NCI-H345 treated with DMSO at 0.1 percent for 48 hours (cell line): ENCODE measurements around the gene GALNTL6.
"Not testable (repeated sequence)": the region's sequence is repeated elsewhere in the genome, so short reads cannot be mapped to it uniquely, and the experiment has no call there.

Experiments used
- DNase-seq: peaks from one replicate; lab custom pipeline; 2025; ENCODE audit not compliant: unreplicated experiment; lab: John Stamatoyannopoulos, UW

Gene GALNTL6

GRCh38 chr4:172726001-172726423, 912.8 kb downstream of the GALNTL6 start:
- DNase-seq = no peak

GRCh38 chr4:172727631-172728030, 914.4 kb downstream of the GALNTL6 start:
- DNase-seq = no peak

DNA sequence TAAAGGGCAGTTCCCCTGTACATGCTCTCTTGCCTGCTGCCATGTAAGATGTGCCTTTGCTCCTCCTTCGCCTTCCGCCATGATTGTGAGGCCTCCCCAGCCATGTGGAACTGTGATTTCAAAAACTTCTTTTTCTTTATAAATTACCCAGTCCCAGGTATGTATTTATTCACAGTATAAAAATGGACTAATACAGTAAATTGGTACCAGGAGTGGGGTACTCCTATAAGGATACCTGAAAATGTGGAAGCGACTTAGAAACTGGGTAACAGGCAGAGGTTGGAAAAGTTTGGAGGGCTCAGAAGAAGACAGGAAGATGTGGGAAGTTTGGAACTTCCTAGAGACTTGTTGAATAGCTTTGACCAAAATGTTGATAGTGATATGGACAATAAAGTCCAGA, 920.4 kb downstream of the GALNTL6 start:
- not testable (repeated sequence) for DNase-seq

DNA sequence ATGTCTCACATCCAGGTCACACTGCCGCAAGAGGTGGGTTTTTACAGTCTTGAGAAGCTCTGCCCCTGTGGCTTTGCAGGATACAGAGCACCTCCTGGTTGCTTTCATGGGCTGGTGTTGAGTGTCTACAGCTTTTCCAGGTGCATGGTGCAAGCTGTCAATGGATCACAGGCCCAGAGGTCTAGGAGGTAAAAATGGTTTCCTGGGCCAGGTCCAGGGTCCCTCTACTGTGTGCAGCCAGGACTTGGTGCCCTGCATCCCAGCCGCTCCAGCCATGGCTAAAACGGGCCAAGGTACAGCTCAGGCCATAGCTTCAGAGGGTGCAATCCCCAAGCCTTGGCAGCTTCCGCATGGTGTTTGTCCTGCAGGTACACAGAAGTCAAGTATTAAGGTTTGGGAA, 921.4 kb downstream of the GALNTL6 start:
- DNase-seq = no peak

GRCh38 chr4:172736046-172736445, 922.8 kb downstream of the GALNTL6 start:
- DNase-seq = no peak

GRCh38 chr4:172740434-172740833, 927.2 kb downstream of the GALNTL6 start:
- DNase-seq = no peak

- DNase-seq = no peak
Observed at GRCh38 chr4:172750910-172751309, 937.7 kb downstream of the GALNTL6 start.

- DNase-seq = no peak
Observed at GRCh38 chr4:172751550-172751949, 938.3 kb downstream of the GALNTL6 start.

DNA sequence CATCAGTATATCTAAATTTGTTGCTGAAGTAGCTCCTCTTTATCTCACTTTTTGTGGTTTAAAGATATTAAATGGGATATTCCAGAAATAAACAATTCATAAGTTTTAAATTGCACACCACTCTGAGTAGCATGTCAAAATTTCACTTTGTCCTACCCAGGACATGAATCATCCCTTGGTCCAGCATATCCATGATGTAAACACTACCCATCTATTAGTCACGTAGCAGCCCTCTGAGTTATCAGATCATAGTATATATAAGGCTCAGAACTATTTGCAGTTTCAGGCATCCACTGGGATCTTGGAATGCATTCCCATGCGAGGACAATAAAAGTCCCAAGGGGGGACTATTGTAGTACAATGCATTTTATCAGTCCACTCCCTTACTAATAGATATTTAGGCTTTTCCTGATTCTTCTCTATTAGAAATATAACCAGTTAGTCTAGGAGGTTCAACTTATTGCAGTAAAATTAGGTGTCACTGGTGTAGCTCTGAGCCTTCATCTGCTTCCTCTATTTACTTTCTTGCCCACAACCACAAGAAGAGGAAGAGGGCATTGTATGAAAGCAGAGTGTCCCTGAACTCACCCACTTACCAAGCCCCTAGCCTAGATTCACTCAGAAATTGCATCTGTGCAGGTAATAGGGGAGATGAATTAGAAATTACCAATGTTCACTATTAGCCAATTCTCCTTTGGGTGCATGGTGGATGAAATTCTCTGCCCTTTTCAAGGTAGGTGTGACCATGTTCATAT, 945.6 kb downstream of the GALNTL6 start:
- no peak for DNase-seq

- no peak for DNase-seq
Observed at GRCh38 chr4:172760512-172760911, 947.3 kb downstream of the GALNTL6 start.

DNA sequence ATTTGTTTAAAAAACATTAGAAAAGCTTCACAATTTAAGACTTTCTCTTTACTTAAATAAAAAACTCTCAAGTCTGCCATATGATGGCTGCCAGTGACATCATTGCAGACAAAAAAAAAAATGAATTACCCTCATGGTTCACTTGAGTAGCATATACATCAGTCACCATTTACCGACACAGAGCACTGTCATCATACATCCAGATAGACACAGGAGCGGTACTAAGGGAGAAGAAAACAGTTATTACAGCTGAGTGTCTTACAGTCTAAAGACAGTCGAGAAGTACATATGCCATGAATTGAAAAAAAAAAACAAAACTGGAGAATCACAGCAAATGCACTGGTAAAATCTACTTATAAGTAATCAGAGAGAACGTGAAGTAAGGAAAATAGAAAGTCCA, 949.7 kb downstream of the GALNTL6 start:
- no peak for DNase-seq

- DNase-seq = no peak
Observed at GRCh38 chr4:172770787-172771186, 957.6 kb downstream of the GALNTL6 start.

- no peak for DNase-seq
Observed at GRCh38 chr4:172772781-172773180, 959.6 kb downstream of the GALNTL6 start.

DNA sequence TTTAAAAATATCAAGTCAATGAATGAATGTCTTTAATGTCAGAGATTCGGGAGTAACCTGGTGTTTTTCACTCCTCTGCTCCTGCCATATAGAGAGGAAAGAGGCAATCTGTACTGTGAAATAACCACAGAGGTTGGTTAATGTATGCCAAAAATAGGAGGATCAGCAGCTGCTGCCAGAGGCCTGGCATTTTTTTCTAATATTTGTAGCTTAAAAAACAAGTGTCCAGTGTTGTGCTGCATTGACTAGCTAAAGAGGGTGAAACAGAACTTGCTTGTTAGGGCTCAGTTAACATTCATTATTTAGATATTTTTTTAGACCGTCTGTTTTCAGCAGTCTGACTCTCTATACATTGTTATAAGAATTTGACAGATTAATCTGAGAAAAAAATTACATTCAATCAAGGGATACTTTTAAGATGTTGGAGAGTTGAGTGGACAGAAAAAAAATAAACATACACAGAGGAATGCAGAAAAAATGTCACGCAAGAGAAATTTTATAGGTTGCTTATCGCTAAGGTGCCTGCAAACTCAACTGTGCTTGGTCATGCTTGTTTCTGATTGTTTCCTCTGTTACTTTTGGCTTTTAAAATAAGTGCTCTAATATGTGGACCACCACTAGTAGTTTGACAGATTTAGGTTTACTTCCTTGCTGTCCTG, 963.1 kb downstream of the GALNTL6 start:
- DNase-seq = no peak

DNA sequence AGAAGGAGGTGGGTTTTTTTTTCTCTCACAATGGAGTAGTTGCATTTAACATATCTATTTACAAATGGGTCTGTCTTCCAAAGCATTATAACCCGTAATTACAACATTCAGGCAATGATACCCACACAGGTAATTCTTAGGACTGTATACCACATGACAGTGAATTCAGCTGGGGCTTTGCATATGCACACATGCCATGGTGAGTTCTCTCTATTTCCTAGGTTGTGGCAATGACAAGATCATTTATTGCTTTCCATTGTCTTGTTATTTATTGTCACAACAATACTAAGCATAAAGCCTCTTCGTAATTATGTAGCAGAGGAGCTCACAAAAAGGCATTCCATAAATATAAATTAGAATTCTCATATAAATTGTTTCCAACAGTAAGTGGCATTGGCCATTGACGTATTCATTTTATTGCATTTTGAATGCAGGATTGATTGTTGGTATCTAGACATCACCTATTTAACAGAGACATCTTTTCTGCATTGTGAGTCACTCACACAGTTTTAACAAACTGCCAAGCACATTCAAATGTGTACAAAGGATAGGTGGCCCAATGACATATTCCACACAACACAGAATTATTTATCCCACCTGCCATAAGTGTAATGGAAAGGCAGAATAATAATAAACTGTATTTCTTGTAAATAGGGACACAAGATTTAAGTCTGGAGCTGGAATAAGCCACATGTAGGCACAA, 964.7 kb downstream of the GALNTL6 start:
- DNase-seq = no peak

GRCh38 chr4:172778583-172778982, 965.4 kb downstream of the GALNTL6 start:
- no peak for DNase-seq

- no peak for DNase-seq
Observed at GRCh38 chr4:172780566-172781081, 967.4 kb downstream of the GALNTL6 start.

- DNase-seq = no peak
Observed at GRCh38 chr4:172785613-172786012, 972.4 kb downstream of the GALNTL6 start.

DNA sequence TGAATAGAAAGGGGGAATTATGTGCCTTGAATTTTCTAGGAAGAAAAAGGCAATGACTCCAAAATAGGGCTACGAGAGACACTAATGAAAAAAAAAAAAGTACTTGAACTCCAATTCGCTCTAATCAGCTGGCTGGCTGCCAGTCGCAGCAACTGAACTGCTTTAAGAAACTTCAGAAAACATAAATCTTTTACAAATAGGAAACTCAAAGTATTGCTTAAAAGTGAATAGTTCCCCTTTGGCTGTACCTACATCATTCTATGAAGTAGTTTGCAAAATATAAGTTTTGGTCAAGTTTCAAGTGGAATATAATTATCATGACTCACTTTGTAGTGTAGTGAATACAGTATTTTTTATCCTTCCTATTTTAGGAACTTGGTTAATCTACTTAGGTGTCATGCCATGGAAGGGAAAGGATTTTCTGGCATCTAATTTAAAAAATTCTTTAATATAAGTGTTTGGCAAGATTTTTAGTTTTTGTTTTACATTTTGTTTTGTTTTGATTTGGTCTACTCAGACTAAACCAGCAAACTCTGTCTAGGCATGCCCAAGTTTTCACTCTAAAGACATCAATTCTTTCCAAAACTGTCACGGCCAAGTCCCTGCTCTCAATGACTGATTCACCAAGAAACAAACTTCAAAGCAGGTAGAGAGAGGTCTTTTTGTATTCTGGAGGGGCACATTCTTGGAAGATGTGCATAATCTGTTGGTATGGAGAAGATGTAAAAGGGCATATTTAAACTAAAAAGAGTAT, 973.0 kb downstream of the GALNTL6 start:
- DNase-seq = no peak

GRCh38 chr4:172787111-172787510, 973.9 kb downstream of the GALNTL6 start:
- no peak for DNase-seq

GRCh38 chr4:172791841-172792240, 978.6 kb downstream of the GALNTL6 start:
- DNase-seq = no peak
